GM19025 (cell line): ENCODE measurements around the gene ACER3.
A peak's percentile ranks its signal among the peaks of the same experiment; 100 is the strongest.
"Not testable (repeated sequence)": the region's sequence is repeated elsewhere in the genome, so short reads cannot be mapped to it uniquely, and the experiment has no call there.

Source experiments
- ATAC-seq: cut with Tn5 transposase; IDR thresholded peaks from one replicate; pipeline ENCODE4 v1.9.1; 2021; ENCODE audit warnings: mild to moderate bottlenecking, low read depth, moderate library complexity; ENCODE audit not compliant: unreplicated experiment

ACER3 gene

DNA sequence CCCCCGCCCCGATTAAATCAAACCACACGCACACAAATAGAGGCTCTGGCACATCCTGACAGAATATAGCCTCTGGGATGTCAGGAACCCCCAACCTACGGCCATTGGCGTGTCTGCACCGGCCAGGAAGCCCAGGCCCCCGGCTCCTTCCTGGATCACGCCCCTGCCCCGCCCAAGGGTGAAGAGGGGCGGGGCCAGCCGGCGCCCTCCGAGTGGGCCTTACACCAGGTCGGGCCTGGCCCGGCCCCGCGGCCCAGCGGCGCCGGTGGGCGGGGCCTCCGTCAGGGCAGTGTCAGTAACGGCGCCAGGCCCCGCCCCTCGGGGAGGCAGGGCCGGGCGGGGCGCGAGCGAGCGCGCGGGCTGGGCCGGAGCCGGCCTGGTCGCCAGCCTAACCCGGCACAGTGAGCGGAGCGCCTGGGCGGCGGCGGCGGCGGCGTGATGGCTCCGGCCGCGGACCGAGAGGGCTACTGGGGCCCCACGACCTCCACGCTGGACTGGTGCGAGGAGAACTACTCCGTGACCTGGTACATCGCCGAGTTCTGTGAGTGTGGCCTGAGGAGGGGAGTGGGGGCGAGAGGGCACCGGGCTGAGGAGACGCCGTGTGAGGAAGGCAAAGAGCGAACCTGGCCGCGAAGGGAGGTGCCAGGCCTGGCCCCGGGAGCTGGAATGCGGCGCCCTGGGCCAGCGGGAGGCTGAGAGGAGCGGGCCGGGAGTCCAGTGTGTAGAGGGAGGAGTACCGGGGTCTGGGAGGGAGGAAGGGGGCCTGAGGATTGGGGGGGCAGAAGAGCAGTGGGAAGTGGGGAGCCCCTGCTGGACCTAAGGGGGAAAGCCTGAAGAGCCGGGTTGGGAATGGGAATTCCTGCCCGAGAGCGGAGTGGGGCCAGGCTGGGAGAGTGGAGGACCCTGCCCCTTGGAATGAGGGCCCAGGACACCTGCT, at the start of gene ACER3:
TSS of gene ACER3 (plus strand) at position 380 of the 937 bp plus-strand sequence. CDS start at position 439, 59 bp downstream.
- ATAC-seq, result peak; percentile 100

DNA sequence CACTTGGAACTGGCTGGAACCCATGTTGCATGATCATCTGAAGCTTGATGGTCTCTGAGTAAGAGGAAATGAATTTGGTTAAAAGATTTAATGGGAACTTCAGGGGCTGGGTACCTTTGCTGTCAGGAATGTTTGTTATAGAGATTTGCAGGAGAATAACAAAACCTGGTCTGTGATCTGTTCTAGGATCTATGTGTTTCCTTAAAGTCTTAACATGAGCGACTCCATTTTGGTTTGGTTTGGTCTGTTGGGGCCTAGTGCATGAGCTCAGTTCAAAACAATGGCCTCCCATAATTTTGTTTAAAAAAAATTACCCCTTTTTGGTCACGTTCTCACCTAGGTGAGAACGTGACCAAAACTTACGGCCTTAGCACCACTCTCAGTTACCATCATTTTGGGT, 49.5 kb upstream of the ACER3 start:
- no peak for ATAC-seq

DNA sequence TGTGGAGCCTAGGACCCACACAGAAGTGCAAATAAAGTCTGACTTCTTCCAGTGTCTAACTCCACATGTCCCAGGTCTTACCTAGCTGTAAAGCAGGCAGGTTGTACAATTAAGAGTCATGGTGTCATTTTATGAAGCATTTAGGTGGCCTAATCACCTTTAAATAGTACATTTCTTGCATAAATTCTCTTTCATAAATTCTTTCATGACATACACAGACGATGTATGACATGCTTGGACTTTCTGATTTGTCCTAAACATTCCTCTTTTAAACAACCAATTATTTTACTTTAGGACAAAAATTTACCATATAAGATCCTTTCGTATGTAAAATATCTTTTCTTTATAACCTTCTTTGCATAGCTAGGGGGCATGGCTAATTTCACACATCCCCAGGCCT, 46.3 kb upstream of the ACER3 start:
- ATAC-seq, result no peak

DNA sequence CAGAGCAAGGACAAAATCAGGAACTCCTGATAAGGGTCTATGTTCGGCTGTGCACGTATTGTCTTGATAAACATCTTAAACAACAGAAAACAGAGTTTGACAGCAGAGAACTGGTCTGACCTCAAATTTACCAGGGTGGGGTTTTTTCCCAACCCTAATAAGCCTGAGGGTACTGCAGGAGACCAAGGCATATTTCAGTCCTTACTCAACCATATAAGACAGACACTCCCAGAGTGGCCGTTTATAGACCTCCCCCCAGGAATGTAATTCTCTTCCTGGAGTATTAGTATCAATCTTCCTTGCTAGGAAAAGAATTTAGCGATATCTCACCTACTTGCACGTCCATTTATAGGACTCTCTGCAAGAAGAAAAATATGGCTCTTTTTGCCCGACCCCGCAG, 45.0 kb upstream of the ACER3 start:
- ATAC-seq, result not testable (repeated sequence)

DNA sequence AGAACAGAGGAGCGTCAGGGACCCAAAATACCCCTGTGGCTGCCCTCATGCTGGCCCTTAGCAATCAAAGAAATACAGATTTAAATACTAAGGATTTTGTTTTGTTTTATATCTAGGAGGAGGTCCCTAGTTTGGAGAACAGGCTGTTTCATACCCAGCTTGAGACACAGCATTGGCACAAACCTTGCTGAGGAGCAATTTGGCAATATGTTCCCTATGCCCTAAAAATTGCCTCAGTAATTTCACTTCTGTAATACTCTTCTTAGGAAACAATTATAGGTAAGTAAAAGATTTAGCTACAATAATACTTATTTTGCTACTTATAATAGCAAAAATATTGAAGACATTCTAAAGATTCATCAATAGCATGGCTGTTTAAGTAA, 40.5 kb upstream of the ACER3 start:
- no peak for ATAC-seq

DNA sequence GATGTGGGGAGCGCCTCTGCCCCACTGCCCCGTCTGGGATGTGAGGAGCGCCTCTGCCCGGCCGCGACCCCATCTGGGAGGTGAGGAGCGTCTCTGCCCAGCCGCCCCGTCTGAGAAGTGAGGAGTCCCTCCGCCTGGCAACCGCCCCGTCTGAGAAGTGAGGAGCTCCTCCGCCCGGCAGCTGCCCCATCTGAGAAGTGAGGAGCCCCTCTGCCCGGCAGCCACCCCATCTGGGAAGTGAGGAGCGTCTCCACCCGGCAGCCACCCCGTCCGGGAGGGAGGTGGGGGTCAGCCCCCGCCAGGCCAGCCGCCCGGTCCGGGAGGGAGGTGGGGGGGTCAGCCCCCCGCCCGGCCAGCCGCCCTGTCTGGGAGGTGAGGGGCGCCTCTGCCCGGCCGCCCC, 39.3 kb upstream of the ACER3 start:
- not testable (repeated sequence) for ATAC-seq

DNA sequence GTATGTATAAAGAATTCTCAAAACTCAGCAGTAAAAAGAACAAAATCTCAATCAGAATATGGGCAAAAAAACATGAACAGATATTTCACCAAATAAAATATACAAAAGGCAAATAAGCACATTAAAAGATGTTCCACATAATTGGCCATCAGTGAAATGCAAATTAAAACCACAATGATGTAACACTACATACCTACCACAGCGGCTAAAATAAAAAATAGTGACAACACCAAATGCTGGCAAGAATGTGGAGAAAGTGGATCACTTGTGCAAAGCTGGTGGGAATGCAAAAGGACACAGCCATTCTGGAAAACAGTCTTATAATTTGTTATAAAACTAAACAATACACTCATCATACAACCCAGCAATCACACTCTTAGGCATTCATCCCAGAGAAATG, 38.3 kb upstream of the ACER3 start:
- ATAC-seq, result no peak

DNA sequence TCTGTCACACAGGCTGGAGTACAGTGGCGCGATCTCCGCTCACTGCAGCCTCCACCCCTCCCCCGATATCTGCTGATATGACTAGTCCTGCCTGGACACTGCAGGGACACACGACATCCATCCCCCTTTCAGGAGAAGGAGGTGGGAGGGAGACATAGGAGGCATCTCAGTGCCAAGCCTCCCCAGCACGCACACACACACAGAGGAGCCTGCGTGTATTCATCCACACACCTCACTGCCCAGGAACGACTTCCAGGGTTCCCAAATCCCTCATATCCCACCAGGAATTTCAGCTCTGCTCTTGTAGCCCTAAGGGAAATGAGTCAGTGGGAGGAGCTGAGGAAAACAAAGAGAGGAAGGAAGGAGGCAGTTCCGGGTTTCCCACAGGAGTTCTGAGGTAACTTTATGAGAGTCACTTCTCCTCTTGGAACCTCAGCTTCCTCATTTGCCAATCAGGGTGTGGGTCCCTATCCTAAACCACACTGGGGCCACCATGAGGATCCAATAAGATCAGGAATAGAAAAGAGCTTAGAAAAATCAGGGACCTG, 37.2 kb upstream of the ACER3 start:
- no peak for ATAC-seq

DNA sequence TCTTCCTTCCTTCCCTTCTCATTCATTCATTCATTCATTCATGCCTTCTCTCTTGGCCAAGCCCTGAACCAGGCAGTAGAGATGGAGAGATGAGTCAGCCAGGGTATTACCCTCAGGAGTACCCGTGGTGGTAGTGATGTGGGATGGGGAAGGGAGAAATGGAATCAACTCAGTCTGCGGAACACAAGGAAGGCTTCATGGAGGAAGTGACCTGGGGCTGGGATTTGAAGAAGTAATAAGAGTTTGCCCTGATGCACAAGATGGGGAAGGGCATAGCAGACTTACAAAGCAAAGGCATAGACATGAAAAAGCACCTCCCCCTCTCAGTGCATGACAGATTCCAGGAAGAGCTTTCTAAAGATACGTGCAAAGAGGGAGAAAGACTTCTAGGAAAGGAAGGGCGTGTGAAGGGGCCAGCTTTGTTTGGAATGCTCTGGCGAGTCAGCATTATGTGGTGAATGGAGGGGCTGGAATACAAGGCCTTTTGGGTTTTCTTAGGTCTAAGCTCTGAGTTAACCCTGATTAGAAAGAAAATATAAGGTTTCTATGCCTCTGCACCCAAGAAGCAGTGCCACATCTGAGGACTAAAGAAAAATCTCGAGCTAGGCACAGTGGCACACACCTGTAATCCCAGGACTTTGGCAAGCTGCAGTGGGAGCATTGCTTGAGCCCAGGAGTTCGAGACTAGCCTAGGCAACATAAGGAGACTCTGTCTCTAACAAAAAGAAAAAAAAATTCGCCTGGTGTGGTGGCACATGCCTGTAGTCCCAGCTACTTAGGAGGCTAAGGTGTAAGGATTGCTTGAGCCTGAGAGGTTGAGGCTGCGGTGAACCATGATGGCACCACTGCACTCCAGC, 36.4 kb upstream of the ACER3 start:
- ATAC-seq, result no peak

DNA sequence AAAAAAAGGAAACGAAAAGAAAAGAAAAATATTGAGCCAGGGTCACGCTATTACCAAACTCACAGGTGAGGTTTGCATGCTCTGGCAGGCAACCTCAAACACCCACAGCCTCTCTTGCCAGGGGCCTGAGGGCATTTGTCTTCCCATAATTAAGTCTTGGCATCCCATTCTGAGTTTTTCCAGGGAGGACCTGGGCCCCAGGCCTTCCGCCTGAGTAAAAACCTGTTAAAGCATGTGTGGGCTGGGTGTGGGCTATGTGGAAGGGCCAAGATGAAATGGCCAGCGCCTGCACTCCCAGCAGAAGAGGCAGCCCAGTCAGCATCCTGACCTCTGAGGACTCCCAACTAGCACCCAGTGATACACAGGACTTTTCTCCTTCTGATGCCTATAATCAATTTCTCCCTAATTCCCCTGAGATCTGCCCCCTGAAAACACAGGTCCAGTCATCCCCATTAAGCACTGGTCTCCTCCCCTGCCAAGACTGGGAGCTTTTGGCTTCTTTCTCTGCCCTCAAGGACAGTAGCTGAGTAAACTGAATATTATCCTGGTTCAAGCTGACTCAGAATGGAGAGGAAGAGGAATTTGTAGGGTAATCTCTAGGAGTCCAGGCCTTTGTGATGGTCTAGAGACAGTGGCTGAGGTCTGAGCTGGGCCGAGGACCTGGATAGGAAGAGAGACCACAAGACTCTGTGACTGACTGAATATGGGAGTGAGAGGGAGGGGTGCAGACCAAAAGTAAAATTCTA, 35.6 kb upstream of the ACER3 start:
- ATAC-seq, result no peak

DNA sequence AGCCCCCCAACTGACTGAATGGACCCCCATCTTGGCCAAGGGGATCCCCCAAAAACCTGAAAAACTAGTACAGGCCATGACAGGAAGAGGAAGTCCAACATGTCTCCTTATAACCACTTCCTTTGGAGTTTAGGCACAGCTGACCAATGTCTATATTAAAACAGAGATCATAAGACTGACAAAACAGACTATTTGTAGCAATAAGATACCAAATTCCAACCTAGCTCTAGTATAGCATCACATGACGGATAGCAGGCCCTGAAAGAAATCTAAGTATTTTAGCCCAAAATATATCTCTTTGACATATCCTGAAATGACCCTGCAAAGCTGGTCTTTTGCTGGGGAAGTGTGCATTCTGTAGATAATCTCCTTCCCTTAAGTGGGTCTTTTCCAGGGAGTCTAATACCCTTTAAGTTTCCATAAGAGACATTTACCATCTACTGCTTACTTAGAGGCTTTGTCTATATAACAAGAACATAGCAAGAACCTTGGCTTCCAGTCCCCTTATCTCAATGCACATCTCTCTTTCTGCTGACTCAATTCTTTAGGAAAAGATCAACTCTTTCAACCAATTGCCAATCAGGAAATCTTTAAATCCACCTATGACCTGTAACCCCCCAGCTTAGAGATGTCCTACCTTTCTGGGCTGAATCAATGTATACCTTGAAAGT, 34.9 kb upstream of the ACER3 start:
- ATAC-seq, result no peak

DNA sequence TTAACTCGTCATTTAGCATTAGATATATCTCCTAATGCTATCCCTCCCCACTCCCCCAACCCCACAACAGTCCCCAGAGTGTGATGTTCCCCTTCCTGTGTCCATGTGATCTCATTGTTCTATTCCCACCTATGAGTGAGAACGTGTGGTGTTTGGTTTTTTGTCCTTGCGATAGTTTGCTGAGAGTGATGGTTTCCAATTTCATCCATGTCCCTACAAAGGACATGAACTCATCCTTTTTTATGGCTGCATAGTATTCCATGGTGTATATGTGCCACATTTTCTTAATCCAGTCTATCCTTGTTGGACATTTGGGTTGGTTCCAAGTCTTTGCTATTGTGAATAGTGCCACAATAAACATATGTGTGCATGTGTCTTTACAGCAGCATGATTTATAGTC, 34.2 kb upstream of the ACER3 start:
- not testable (repeated sequence) for ATAC-seq

DNA sequence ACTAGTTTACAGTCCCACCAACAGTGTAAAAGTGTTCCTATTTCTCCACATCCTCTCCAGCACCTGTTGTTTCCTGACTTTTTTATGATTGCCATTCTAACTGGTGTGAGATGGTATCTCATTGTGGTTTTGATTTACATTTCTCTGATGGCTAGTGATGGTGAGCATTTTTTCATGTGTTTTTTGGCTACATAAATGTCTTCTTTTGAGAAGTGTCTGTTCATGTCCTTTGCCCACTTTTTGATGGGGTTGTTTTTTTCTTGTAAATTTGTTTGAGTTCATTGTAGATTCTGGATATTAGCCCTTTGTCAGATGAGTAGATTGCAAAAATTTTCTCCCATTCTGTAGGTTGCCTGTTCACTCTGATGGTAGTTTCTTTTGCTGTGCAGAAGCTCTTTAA, 33.7 kb upstream of the ACER3 start:
- not testable (repeated sequence) for ATAC-seq

DNA sequence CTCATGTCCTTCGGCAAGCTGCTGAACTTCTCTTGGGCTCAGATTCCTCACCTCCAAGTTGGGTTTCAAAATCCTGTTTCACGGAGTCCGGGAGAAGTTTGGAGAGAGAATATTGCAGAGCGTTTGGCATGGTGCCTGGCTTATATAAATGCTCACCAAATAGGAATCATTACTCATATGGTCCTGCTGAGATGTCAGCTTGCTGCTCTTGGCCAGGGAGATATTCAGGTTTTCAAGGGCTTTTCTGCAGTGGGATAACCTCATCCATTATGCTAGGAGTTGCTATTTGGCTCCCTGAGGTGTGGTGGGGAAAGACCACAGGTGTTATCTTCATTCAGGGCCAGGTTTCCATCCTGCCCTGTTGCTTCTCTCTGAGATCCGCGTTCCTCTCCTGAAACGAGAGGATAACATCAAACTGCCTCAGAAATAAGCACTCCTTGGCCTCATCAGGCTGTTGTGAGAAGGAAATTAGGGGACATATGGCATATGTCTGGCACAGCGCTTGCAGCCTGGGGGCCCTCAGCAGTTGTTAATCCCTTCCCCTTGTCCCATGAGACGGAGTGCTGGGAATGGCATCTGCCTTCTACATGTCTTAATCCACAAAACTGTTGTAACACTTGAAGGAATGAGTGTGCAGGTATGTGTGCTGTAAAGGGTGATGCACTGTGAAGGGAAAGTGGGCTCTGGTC, 29.9 kb upstream of the ACER3 start:
- no peak for ATAC-seq

DNA sequence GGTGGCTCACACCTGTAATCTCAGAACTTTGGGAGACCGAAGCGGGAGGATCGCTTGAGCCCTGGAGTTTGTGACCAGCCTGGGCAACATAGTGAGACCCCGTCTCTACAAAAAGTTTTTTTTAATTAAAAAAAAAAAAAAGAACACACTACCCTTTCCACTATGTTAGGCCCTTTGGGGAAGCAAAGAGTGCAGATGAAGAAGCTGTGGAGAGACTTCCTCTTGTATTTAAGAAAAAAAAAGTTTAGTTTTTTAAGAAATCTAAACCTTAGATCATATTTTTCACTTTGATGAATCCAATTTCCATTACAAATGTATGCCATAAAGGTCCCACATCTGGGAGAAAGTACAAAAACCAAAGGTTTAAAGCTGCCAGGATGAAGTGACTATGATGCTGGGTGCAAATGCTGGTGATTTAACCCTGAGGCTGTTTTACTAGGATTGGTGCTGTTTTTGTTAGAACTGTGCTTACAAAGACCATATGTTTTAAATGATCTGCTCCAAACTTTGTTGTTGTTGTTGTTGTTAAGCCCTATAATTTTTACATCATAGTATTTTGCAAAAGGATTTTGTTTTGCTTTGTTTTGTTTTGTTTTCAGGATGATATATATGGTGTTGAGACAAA, 28.9 kb upstream of the ACER3 start:
- no peak for ATAC-seq

DNA sequence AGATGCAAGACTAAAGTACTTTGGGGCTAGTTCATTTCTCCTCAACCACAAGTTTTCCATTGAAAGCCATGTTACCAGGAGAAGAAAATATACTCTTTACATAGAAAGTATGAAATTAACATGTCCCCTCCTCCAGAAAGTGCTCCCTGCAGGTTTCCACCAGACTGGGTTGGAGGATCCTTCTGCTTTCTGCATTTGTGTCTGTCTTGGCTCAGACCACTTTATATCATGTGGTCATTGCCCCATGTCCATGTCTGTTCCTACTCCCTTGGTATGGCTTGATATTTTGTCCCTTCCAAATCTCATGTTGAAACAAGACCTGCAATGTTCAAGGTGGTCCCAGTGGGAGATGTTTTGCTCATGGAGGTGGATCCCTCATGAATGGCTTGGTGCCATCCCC, 28.4 kb upstream of the ACER3 start:
- ATAC-seq, result no peak

DNA sequence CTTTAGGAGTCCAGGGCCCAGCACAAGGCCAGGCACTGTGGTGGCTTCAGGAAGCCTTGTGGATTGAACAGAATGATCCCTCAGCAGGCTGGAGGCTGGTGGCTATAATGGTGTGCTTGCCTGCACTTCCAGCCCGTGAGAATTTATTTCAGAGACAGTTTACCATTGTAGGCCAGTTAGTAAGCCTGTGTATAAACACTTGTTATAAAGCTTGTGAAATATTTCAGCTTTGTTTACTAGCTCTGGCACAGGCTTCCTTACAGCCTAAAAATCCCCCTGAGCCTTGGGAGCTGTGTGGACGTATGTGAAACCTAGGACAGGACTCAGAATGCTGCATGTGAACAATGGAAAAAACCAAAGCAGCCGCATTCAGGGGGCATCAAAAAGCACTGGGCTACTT, 26.6 kb upstream of the ACER3 start:
- no peak for ATAC-seq

DNA sequence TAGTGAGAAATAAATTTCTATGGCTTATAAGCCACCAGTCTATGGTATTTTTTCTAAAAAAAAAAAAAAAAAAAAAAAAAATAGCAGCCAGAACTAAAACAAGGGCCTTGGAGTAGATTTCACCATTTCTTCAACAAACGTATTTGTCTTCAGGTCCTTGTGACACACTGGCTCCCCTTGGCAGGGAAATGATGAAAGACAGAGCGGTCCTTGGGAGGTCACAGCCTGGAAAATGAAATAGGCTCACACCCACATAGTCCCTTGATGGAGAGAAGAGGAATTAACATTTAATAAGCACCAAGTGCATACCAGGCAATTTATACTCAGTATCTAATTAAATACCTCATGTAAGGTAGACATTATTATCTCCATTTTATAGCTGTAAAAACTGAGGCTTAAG, 25.7 kb upstream of the ACER3 start:
- no peak for ATAC-seq
